ENCODE measurements around the gene RNF14.

Gene RNF14

GRCh38 chr5:141982626-141983025, 13.7 kb downstream of the RNF14 start:
- DNase-seq (ENCODE audit: low spot score), result no peak

- no peak for DNase-seq (ENCODE audit: low spot score)
Measured at GRCh38 chr5:141986072-141986471, 17.2 kb downstream of the RNF14 start.

- DNase-seq (ENCODE audit: low spot score), result no peak
Measured at GRCh38 chr5:141989720-141990119, 20.8 kb downstream of the RNF14 start.

DNA sequence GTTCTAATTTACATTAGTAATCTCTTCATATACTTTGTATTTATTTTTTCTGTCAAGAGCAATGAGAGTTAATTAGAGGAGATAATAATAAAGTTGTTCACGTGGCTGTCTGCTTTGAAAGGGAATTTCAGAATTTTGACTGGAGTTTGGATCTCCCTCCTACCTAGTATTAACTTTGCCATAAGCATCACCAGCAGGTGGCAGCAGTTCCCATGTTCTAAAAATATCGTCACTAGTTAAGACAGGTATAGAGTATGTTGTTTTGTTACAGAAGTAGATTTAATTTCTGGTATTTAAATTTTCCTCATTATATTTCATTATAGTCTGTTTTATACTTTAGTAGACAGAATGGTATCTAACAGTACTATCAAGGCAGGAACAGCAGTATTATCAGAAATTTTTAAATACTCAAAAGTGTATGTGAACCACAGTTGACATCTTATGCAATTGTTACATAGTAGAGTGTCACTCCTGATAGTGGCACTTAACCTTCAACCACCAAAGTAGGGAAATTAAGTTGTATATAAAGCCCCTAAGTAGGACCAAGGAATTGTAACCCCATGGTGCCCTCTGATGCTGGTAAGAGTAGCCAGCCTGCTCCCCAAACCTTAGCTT, 23.6 kb downstream of the RNF14 start:
- no peak for DNase-seq (ENCODE audit: low spot score)

- DNase-seq (ENCODE audit: low spot score), result peak; percentile 48
Measured at GRCh38 chr5:141994511-141995136, 25.7 kb downstream of the RNF14 start.

DNA sequence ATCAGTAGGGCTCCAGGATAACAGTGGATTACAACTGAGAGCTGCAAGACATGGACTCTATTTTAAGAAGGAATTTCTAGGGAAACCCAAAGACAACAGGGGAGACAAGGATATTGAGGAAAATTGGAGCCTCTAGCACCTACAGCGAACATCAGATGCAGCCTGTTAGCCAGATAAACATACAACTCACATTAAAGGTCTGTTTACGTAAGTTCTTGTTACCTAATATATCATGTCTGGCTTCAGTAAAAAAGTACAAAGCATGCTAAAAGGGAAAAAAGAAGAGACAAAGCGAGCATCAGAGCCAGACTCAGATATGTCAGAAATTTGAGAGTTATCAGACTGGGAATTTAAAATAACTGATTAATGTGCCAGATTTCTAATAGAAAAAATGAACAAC, 26.8 kb downstream of the RNF14 start:
- no peak for DNase-seq (ENCODE audit: low spot score)

DNA sequence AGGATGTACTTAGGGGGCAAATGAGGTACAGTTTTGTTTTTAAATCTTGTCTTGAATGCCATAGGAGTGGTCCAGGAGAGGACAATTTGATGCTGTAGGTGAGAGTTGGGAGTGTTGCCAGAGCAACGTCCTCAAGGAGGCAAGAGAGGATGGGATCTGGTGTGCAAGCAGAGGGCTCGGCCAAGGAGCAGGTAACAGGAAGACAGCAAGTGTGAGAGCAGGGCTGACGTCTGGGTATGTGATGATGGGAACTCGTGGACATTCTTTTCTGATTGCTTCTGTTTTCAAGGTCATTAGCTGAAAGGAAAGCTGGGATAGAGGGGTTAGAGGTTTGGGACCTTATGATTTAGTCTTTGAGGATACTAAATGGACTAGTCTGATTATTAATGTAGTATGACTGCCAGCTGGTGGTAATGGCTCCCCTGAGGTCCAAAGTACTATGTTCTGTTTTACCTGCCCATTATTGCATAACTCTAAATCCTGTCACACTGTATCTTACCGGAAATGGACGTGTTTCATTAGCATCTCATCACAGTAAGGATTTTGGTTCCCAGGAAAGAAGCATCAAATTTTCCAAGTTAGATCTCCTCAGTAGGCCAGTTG, 28.6 kb downstream of the RNF14 start:
- DNase-seq (ENCODE audit: low spot score), result no peak

- DNase-seq (ENCODE audit: low spot score), result no peak
Measured at GRCh38 chr5:142000173-142000572, 31.3 kb downstream of the RNF14 start.

DNA sequence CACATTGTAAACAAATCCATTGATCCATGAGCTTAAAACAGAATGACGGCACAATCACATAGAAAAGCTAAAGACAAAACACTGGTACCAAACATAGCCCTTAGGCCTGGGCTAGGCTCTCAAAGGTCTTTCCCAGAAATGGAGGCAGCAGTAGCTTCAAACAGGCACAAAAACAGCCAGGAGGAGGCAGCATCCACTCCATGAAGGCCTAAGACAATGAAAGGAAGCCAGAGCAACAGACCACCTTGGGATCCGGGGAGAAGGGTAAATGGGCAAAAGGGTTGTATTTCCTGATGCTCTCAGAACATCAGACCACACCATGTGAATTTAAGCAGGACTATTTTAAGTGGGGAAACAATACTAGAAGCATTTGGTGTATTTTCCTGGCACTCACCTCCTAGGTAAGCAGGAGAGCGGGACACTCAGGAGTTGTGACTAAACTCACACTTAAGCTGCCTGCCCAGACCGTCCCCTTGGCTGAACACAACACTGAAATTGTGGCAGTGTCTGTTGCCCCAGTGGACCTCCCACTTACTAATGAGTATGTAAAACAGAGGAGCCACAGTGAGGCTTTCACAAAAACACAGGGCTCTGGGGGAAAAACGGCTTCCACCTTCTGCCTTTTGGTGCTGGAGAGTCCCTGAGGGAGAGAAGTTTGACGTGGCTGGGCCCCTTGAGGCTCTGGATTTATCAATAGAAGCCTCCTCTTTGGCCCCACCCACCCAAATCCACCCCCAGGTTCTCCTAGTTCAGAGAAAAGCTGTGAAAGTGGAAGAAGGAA, 32.0 kb downstream of the RNF14 start:
- DNase-seq (ENCODE audit: low spot score), result no peak

GRCh38 chr5:142003266-142003800, 34.4 kb downstream of the RNF14 start:
- DNase-seq (ENCODE audit: low spot score), result no peak

- no peak for DNase-seq (ENCODE audit: low spot score)
Measured at GRCh38 chr5:142006363-142007236, 37.7 kb downstream of the RNF14 start.

DNA sequence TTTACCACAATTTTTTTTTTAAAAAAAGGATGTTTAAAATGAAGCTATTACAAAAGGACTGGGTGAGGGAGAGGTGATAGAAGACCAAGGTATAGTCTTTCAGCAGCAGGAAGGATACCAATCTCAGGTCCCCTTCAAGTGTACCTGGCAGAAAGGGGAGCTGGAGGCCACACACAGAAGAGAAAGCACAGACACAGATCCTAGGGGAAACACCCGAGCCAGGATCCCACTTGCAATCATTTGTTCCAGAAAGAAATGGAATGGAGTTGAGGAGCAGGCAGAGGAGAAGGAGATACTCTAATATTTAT, 38.3 kb downstream of the RNF14 start:
- DNase-seq (ENCODE audit: low spot score), result no peak

DNA sequence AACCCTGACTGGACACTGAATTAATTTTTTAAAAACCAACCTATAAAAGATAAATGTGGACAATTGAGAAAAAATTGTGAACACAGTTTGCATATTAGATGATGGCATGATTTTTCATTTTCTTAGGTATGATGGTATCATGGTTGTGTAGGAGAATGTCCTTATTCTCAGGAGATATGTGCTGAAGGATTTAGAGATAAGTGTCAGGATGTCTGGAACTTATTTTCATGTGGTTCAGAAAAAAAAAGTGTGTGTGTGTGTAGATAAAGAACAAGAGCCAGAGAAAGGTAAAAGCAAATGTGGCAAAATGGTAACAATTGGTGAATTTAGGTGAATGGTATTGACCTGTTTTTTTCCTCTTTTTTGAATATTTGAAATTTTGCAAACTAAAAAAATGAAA, 39.9 kb downstream of the RNF14 start:
- DNase-seq (ENCODE audit: low spot score), result no peak

DNA sequence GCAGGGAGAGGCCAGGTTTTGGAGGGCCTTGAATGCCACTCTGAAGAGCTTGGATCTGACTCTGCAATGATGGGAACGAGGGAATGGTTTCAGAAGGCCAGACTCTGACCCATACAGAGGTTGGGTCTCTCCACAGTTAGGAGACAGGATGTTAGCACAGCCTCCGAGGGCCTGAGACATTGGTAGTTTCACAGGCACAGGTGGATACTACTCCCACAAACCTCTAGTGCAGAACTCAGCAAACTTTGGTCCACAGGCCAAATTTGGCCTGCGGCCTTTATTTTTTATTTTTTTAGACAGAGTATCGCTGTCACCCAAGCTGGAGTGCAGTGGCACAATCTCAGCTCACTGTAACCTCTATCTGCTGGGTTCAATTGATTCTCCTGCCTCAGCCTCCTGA, 41.0 kb downstream of the RNF14 start:
- DNase-seq (ENCODE audit: low spot score), result no peak

DNA sequence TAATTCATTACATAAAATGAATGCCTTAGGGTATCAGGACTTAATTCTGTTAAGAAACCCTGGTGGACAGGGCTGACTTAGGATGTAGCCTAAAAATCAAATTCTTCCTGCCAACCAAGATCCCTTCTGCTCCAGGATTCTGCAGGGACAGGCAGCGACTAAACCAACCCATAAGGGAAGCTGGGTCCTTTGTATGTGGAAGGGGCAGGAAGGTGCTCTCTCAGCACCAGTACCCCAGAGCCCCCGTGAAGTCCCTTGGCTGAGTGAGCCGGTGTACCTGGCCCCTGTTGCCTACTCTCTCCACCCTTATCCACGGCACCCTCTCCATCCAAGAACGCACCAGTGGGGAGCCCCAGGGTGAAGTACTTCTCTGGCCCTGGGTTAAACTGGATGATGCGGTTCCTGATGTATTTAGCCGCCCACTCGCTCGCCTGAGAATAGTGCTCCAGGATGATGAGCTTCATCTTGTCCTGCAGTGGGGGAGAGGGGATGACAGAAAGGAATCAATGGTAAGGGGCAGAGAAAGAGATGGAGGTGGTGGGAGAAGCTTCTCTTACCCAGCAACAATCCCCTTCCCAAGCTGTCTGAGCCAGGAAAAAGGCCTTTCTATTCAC, 42.8 kb downstream of the RNF14 start:
- no peak for DNase-seq (ENCODE audit: low spot score)

DNA sequence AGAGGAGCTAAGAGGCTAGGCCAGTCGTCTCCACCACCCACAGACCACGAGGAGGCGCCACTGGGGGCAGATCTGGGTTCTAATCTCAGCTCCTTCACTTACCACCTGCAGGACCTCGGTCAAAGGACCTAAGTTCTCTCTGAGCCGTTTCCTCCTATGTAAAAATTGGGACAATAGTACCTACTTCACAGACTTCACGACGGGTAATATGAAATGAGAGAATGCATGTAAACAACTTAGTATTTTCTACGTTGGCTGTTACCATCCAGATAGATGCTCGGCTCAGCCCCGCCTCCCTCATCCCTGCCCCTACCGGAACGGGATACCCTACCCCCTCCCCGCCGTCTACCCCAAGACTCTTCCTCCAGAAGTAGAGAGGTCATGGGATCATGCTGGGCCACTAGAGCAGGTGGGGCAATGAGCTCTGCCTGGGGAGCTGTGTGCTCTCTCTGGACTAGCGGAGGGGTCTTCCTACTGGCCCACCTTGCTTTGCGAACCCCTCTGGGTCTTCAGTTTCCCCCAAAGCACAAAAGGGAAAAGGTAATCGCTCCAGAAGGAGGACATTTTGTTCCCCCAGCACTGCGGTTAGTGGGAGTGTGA, 43.4 kb downstream of the RNF14 start:
- DNase-seq (ENCODE audit: low spot score), result no peak

DNA sequence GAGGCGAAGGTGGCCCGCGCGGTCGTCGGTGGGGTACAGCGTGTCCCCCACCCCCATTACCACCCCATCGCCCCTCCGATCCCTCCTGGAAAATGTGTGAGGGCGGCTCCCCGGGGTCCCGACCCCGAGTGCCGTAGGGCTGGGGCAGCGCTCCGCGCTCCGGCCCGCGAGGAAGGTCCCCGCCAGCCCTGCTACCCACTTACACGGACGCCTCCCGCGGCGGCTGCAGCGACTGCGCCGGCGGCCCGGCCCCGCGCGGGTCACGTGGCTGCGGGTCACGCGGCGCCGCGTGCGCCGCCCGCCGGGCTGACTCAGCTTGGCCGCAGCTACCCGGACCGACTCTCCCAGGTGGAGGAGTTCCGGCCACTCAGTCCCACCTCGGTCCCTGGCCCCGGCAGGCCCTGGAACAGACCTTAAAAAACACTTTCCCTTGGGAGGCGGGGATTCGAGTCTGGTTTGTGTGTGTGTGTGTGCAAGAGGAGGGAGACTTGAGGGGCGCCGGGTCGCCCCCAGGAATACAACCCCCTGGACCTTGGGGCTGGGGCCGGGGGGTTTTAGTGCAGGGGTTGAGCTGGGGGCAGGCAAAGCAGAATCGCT, 44.0 kb downstream of the RNF14 start, which contains the start of gene GNPDA1:
Gene GNPDA1 (minus strand): TSS at position 236 of the 597 bp plus-strand sequence. CDS start 992 bp downstream, outside the sequence.
- peak; percentile 54 for DNase-seq (ENCODE audit: low spot score)

DNA sequence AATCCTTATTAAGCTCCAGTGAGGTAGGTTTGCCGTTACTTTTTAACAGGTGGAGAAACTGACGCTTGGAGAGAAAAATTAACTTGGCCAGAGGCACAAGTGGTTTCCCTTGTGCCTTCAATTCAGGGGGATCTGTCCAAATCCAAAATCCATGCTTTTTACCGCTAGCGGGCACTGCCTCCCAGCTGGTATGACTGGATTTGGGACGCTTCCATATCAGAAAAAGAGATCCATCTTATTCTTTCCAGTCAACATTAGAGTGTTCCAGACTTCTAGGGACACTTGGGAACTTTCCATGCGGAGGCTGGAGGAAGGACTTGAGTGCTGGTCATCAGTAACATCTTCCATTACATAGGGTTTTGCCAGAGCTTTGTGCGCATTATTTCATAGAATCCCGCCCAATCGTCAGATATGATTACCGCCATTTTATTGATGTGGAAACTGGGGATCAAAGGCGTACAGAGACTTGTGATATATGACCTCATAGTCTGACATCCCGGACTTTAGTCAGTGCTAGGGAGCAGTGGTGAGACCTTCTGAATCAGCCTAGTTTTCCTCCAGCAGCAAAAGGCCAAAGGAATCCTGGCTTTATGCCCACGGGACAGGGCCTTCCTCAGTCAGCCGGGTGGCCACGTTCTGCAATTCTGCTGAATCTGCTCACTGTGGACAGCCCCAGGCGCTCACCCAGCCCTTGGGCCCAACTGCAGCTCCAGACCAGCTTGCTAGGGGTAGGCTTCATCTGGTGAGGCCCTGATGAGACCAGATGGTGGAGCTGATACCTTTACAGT, 45.0 kb downstream of the RNF14 start:
- no peak for DNase-seq (ENCODE audit: low spot score)

DNA sequence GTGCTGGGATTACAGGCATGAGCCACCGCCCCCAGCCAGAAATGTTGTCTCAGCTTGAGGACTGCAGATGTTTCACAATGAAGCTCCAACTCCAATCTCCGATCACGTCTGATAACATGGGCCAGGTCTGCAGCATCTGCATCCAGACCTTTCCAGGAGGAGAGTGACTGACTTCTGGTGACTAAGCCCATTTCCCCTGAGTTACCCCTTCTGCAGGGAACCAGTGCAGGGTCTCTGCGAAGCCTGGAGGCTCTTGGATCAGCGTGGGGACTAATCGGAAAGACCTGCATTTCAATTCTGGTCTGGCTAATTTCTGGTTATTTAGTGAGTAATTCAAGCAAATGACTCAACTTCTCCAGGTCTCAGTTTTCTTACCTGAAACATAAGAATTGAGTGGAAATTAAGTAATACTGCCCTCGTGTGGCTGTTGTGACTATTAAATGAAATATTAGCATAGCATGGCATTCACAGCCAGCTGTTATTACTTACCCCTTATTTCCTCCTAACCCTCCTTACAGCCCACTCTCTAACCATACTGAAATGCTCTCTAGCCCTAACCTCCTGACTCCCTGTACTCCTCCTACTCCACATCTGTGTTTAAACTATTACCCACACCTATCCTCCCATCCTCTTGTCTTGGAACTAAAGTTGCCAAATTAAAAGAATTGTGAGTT, 46.1 kb downstream of the RNF14 start:
- DNase-seq (ENCODE audit: low spot score), result peak; percentile 61
